Gastrocnemius medialis (tissue), 4 donors: ENCODE data around the gene MEG3.

Experiments used
- POLR2A ChIP-seq, 2 donors: fragments of 450-650 bp; IDR thresholded peaks; one replicate each; pipeline ENCODE4 v1.6.1; 2017; ENCODE audit warnings: antibody characterized with exemption in 2 of 2, mild to moderate bottlenecking in 2 of 2, moderate library complexity in 2 of 2
- TF ChIP-seq, protein P1 (sequence below), 5 experiments: fragments of 450-650 bp in 3 of 5; fragments of 200-600 bp in 2 of 5; sonication (generic) in 2 of 5; IDR thresholded peaks in 4 of 5; conservative IDR thresholded peaks in 1 of 5; 1 replicate in 4 of 5; 2 replicates in 1 of 5; pipeline ENCODE4 v1.5.1; 2016 to 2019; ENCODE audit warnings: antibody characterized with exemption in 5 of 5, mild to moderate bottlenecking in 3 of 5, moderate library complexity in 3 of 5

- TF ChIP-seq, protein P1, sequence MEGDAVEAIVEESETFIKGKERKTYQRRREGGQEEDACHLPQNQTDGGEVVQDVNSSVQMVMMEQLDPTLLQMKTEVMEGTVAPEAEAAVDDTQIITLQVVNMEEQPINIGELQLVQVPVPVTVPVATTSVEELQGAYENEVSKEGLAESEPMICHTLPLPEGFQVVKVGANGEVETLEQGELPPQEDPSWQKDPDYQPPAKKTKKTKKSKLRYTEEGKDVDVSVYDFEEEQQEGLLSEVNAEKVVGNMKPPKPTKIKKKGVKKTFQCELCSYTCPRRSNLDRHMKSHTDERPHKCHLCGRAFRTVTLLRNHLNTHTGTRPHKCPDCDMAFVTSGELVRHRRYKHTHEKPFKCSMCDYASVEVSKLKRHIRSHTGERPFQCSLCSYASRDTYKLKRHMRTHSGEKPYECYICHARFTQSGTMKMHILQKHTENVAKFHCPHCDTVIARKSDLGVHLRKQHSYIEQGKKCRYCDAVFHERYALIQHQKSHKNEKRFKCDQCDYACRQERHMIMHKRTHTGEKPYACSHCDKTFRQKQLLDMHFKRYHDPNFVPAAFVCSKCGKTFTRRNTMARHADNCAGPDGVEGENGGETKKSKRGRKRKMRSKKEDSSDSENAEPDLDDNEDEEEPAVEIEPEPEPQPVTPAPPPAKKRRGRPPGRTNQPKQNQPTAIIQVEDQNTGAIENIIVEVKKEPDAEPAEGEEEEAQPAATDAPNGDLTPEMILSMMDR (IDR thresholded peaks at IDR 0.05 in 4 of 5, conservative IDR thresholded peaks at IDR 0.05 in 1 of 5) = no peak
- no peak for TF ChIP-seq POLR2A (IDR thresholded peaks at IDR 0.05)
Observed at GRCh38 chr14:100790502-100791347, 35.2 kb upstream of the MEG3 start.
